Loucy (cell line): Measurements from ENCODE around the gene TRAF3.

Source experiments
- H2AFZ ChIP-seq: fragments of 200-600 bp; sonication (generic); 2 replicates; pipeline ENCODE4 v1.6.0; 2016; ENCODE audit warnings: antibody characterized with exemption, mild to moderate bottlenecking, low read length, moderate library complexity
- H3F3A ChIP-seq: fragments of 200-600 bp; 2 replicates; pipeline ENCODE4 v1.6.0; 2016; ENCODE audit warnings: antibody characterized with exemption, low read depth, mild to moderate bottlenecking
- H3K27me3 ChIP-seq: fragments of 200-600 bp; sonication (generic); 2 replicates; pipeline ENCODE4 v1.6.1; 2014; ENCODE audit warnings: low read length, mild to moderate bottlenecking; ENCODE audit not compliant: insufficient read depth, poor library complexity, severe bottlenecking
- H3K36me3 ChIP-seq: fragments of 200-600 bp; sonication (generic); 2 replicates; pipeline ENCODE4 v1.6.1; 2016; ENCODE audit warnings: low read length; ENCODE audit not compliant: insufficient read depth
- H3K4me1 ChIP-seq: fragments of 200-600 bp; sonication (generic); 2 replicates; pipeline ENCODE4 v1.5.1; 2014; ENCODE audit warnings: low read length, mild to moderate bottlenecking; ENCODE audit not compliant: insufficient read depth, poor library complexity, severe bottlenecking
- H3K4me2 ChIP-seq: fragments of 200-600 bp; sonication (generic); 2 replicates; pipeline ENCODE4 v1.6.0; 2014; ENCODE audit warnings: antibody characterized with exemption, low read length, low read depth, mild to moderate bottlenecking; ENCODE audit not compliant: poor library complexity, severe bottlenecking
- H3K4me3 ChIP-seq: fragments of 200-600 bp; sonication (generic); 2 replicates; pipeline ENCODE4 v1.5.1; 2014; ENCODE audit warnings: low read length, mild to moderate bottlenecking, mixed read lengths; ENCODE audit not compliant: poor library complexity, severe bottlenecking
- H3K79me2 ChIP-seq: fragments of 200-600 bp; sonication (generic); 2 replicates; pipeline ENCODE4 v1.6.1; 2014; ENCODE audit warnings: low read length; ENCODE audit not compliant: insufficient read depth
- H3K9ac ChIP-seq: fragments of 200-600 bp; sonication (generic); 2 replicates; pipeline ENCODE4 v1.6.0; 2014; ENCODE audit warnings: mild to moderate bottlenecking, low read depth, low read length, moderate library complexity; ENCODE audit not compliant: poor library complexity, severe bottlenecking
- H3K9me2 ChIP-seq: fragments of 200-600 bp; sonication (generic); replicated peaks from 2 replicates; pipeline ENCODE4 v1.6.1; 2016; ENCODE audit warnings: low read depth, low read length, mixed read lengths
- H3K9me3 ChIP-seq: fragments of 200-600 bp; sonication (generic); 2 replicates; pipeline ENCODE4 v1.6.1; 2014; ENCODE audit warnings: mild to moderate bottlenecking, antibody characterized with exemption, low read length, low read depth; ENCODE audit not compliant: insufficient read depth
- H4K20me1 ChIP-seq: fragments of 200-600 bp; sonication (generic); 2 replicates; pipeline ENCODE4 v1.6.0; 2014; ENCODE audit warnings: antibody characterized with exemption, low read length, mild to moderate bottlenecking; ENCODE audit not compliant: insufficient read depth, poor library complexity, severe bottlenecking
- CTCF ChIP-seq: fragments of 200-600 bp; sonication (generic); conservative IDR thresholded peaks from 2 replicates; pipeline ENCODE4 v1.5.1; 2014; ENCODE audit warnings: mild to moderate bottlenecking, antibody characterized with exemption, low read length
- EZH2phosphoT487 ChIP-seq: fragments of 200-600 bp; IDR thresholded peaks from 2 replicates; pipeline ENCODE4 v1.6.1; 2018; ENCODE audit warnings: antibody characterized with exemption, mild to moderate bottlenecking, moderate library complexity, borderline replicate concordance

Gene TRAF3

DNA sequence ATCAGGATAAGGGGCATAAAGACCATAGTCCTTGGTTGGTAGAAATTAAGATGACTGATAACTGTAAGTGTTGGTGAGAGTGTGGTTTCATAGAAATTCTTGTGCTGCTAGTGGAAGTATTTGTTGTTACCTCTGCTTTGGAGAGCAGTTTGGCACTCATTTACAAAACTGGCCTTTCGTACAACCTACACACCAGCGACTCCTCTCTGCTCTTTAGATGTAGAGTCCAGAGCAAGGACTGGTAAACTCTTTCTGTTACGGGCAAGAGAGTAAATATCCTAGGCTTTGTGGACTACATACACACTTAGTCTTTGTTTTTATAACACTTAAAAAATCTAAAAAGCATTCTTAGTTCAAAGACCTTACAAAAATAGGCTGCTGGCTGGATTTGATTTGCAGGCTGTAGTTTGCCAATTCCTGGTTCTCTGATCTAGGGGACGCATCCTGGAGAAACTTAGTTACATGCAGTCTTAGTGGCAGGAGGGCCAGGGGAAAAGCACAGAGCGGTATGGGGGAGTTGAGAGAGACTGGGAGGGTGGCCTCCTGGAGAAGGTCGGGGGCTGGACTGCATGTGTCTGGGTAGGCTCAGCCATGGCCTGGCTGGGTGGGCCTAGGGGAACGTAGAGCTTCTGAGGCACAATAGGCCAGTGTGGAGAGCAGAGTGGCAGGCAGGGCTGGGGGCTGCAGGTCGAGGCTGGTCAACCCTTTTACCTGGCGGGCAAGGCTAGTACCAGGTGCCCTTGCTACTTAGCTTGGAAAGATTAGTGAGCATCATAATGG, 89.9 kb downstream of the TRAF3 start:
- Histone ChIP-seq H2AFZ (no peak overlapping the region), H3K9me2 (no peaks in the 10 kb centered on the region), H3K4me2 (no peak overlapping the region), H3K9ac (no peak overlapping the region), H3K27me3 (no peaks in the 10 kb centered on the region), H3F3A (no peaks in the 10 kb centered on the region), H3K4me1 (no peaks in the 10 kb centered on the region), H3K36me3 (peaks cover 21% of the 10 kb centered on the region; the same call in 1 of the 2 replicates), H3K79me2 (no peaks in the 10 kb centered on the region), H3K9me3 (no peaks in the 10 kb centered on the region), H4K20me1 (no peaks in the 10 kb centered on the region), H3K4me3 (no peak overlapping the region)
- TF ChIP-seq EZH2phosphoT487 (no peak), CTCF (no peak)

GRCh38 chr14:102867826-102868580, 90.8 kb downstream of the TRAF3 start:
- Histone ChIP-seq H3K4me1 (no peaks in the 10 kb centered on the region), H3K9me2 (no peaks in the 10 kb centered on the region), H3K27me3 (no peaks in the 10 kb centered on the region), H3K4me3 (no peak overlapping the region), H4K20me1 (no peaks in the 10 kb centered on the region), H3F3A (no peaks in the 10 kb centered on the region), H3K4me2 (no peak overlapping the region), H3K36me3 (peaks cover 28% of the 10 kb centered on the region; the same call in 1 of the 2 replicates), H3K9me3 (no peaks in the 10 kb centered on the region), H2AFZ (no peak overlapping the region), H3K9ac (no peak overlapping the region), H3K79me2 (no peaks in the 10 kb centered on the region)
- no peak for TF ChIP-seq CTCF
- no peak for TF ChIP-seq EZH2phosphoT487

GRCh38 chr14:102868956-102869547, 91.8 kb downstream of the TRAF3 start:
- Histone ChIP-seq H3K9me2 (no peaks in the 10 kb centered on the region), H3K4me1 (no peaks in the 10 kb centered on the region), H3K79me2 (no peaks in the 10 kb centered on the region), H2AFZ (no peak overlapping the region), H3K36me3 (peaks cover 36% of the 10 kb centered on the region; the same call in 1 of the 2 replicates), H4K20me1 (no peaks in the 10 kb centered on the region), H3K9me3 (no peaks in the 10 kb centered on the region), H3K4me3 (no peak overlapping the region), H3K9ac (no peak overlapping the region), H3K27me3 (no peaks in the 10 kb centered on the region), H3F3A (no peaks in the 10 kb centered on the region), H3K4me2 (no peak overlapping the region)
- no peak for TF ChIP-seq CTCF
